HepG2 (cell line): ENCODE results near the gene GPRIN1. TPM values are rescaled to one million over a fixed set of nuclear protein-coding genes. Genes with fewer than 3 reads are reported as not detected.

Source experiments
- ATAC-seq: fragments of 200-7000 bp; cut with Tn5 transposase; 3 replicates; pipeline ENCODE4 v1.9.1; 2020; ENCODE audit warnings: mild to moderate bottlenecking, moderate library complexity
- BruUV-seq: library from RNA; stranded (reverse); fragments of 400-500 nt; replicated peaks from 2 replicates; lab custom pipeline; 2021; lab: Mats Ljungman, UMichigan
- CTCF ChIA-PET: fragments of 300-600 bp; formaldehyde crosslinking; extraction: SDS; loops from one replicate; lab custom pipeline; 2021; ENCODE audit warnings: low total read pairs, inconsistent platforms, low intra/inter-chr PET ratio; lab: Yijun Ruan, JAX
- POLR2A ChIA-PET: fragments of 350-600 bp; sonication (Branson Sonifier 250); formaldehyde crosslinking; loops from one replicate; lab custom pipeline; 2020; ENCODE audit warnings: antibody characterized with exemption, inconsistent platforms; lab: Yijun Ruan, JAX
- DNase-seq: peaks from one replicate; pipeline ENCODE4 v3.0.0-alpha.2; 2015; ENCODE audit warnings: low spot score
- FAIRE-seq: peaks from 3 replicates; lab custom pipeline; 2011; peaks lifted over from hg19 to GRCh38; lab: Jason Lieb, UNC
- H2AFZ ChIP-seq: one replicate; pipeline ENCODE4 v1.6.1; 2011; ENCODE audit warnings: low read length, inconsistent platforms
- H3K27ac ChIP-seq: fragments of 300-600 bp; 3 replicates; pipeline ENCODE4 v1.8.0; 2011; ENCODE audit warnings: mixed run types, mild to moderate bottlenecking, mixed read lengths, low read length, inconsistent platforms; ENCODE audit not compliant: insufficient read depth; ENCODE audit errors: extremely low read length
- H3K27me3 ChIP-seq, 2 experiments: fragments of 200-600 bp in 1 of 2; 2 replicates in 1 of 2; 3 replicates in 1 of 2; pipeline versions ENCODE4 v1.6.0 to v1.8.0; 2011; ENCODE audit warnings: low read length in 2 of 2, mild to moderate bottlenecking in 2 of 2, moderate library complexity in 2 of 2, inconsistent platforms in 1 of 2; ENCODE audit not compliant: insufficient read depth in 2 of 2, control insufficient read depth in 1 of 2
- H3K36me3 ChIP-seq, 2 experiments: fragments of 200-600 bp in 1 of 2; replicated peaks in 1 of 2; 2 replicates in 1 of 2; 3 replicates in 1 of 2; pipeline versions ENCODE4 v1.5.1 to v1.8.0; 2011; ENCODE audit warnings: low read length in 2 of 2, inconsistent platforms in 1 of 2; ENCODE audit not compliant: insufficient read depth in 2 of 2, control insufficient read depth in 1 of 2
- H3K4me1 ChIP-seq: 2 replicates; pipeline ENCODE4 v1.5.1; 2012; ENCODE audit warnings: low read length, inconsistent platforms; ENCODE audit not compliant: insufficient read depth
- H3K4me2 ChIP-seq: 2 replicates; pipeline ENCODE4 v1.6.0; 2011; ENCODE audit warnings: low read depth, low read length, inconsistent platforms
- H3K4me3 ChIP-seq, 3 experiments: fragments of 200-600 bp in 1 of 3; sonication (generic), shearing (Covaris generic) in 1 of 3; replicated peaks in 1 of 3; 2 replicates each; pipeline ENCODE4 v1.5.1; 2011 to 2016; ENCODE audit warnings: low read length in 3 of 3, inconsistent platforms in 2 of 3, low read depth in 2 of 3, mild to moderate bottlenecking in 2 of 3, control low read depth in 1 of 3, mixed read lengths in 1 of 3; ENCODE audit not compliant: insufficient read depth in 1 of 3
- H3K79me2 ChIP-seq: one replicate; pipeline ENCODE4 v1.6.1; 2011; ENCODE audit warnings: low read length, inconsistent platforms; ENCODE audit not compliant: insufficient read depth
- H3K9ac ChIP-seq: 2 replicates; pipeline ENCODE4 v1.6.0; 2011; ENCODE audit warnings: mild to moderate bottlenecking, low read depth, low read length, inconsistent platforms; ENCODE audit not compliant: insufficient read depth
- H3K9me3 ChIP-seq: 2 replicates; pipeline ENCODE4 v1.5.1; 2012; ENCODE audit warnings: mild to moderate bottlenecking, low read length
- H4K20me1 ChIP-seq: 2 replicates; pipeline ENCODE4 v1.6.0; 2011; ENCODE audit warnings: inconsistent platforms, mild to moderate bottlenecking, low read length, moderate library complexity; ENCODE audit not compliant: insufficient read depth
- ARHGAP35 ChIP-seq: sonication (generic); formaldehyde crosslinking; IDR thresholded peaks from 2 replicates; pipeline ENCODE4 v1.9.0; 2022; ENCODE audit warnings: mild to moderate bottlenecking, inconsistent platforms, moderate library complexity, missing genetic modification reagents, borderline replicate concordance
- HIC2 ChIP-seq: sonication (generic); formaldehyde crosslinking; IDR thresholded peaks from 2 replicates; pipeline ENCODE4 v1.9.0; 2022; ENCODE audit warnings: low read depth, missing genetic modification reagents
- HMG20A ChIP-seq: IDR thresholded peaks from 2 replicates; pipeline ENCODE4 v1.6.1; 2016; ENCODE audit warnings: borderline replicate concordance
- SP2 ChIP-seq: sonication (generic); formaldehyde crosslinking; IDR thresholded peaks from 2 replicates; pipeline ENCODE4 v1.5.1; 2020; ENCODE audit warnings: mild to moderate bottlenecking, missing genetic modification reagents
- THAP7 ChIP-seq: sonication (generic); formaldehyde crosslinking; IDR thresholded peaks from 2 replicates; pipeline ENCODE4 v1.8.1; 2023; ENCODE audit warnings: mild to moderate bottlenecking, missing genetic modification reagents
- ZFP91 ChIP-seq: sonication (generic); formaldehyde crosslinking; IDR thresholded peaks from 2 replicates; pipeline ENCODE4 v1.9.0; 2022; ENCODE audit warnings: missing genetic modification reagents, mild to moderate bottlenecking, borderline replicate concordance
- ZNF558 ChIP-seq: sonication (generic); formaldehyde crosslinking; IDR thresholded peaks from 2 replicates; pipeline ENCODE4 v1.9.0; 2022; ENCODE audit warnings: mild to moderate bottlenecking, missing genetic modification reagents, borderline replicate concordance
- WGBS: methylation state at CpG from one replicate; pipeline ENCODE4 v1.1.6; 2017; ENCODE audit warnings: low lambda C conversion rate; 5-methylcytosine and 5-hydroxymethylcytosine counted together
- in situ Hi-C: cut with HindIII; loops from 2 replicates; pipeline ENCODE4 v1.10.0; 2017; ENCODE audit warnings: low pct_unique_long_range_greater_than_20kb; ENCODE audit not compliant: extremely low pct_ligation_motif_present
- intact Hi-C: fragments of 100-400 bp; cut with micrococcal nuclease; formaldehyde crosslinking; loops from one replicate; pipeline ENCODE4 v1.10.0; 2022; ENCODE audit not compliant: unreplicated experiment
- polyA plus RNA-seq, 8 experiments: library from polyadenylated mRNA; depleted of rRNA in 3 of 8; stranded (reverse) in 7 of 8; unstranded in 1 of 8; fragments of >200 nt; fragmentation: Illumina TruSeq in 4 of 8; extraction: Trizol in 4 of 8; gene quantifications; 2 replicates each; pipeline versions ENCODE4 v1.2.1 to v1.2.3, GENCODE V29; 2011 to 2016; ENCODE audit warnings: low read depth in 4 of 8, missing spikeins in 1 of 8, mixed read lengths in 1 of 8; ENCODE audit not compliant: insufficient read depth in 1 of 8
- total RNA-seq, 5 experiments: library from RNA; depleted of rRNA; stranded (reverse); fragments of >200 nt; fragmentation: Illumina TruSeq; extraction: Trizol; gene quantifications; 2 replicates each; pipeline ENCODE4 v1.2.3, GENCODE V29; 2016; ENCODE audit warnings: low read depth in 1 of 5
- TF ChIP-seq, protein P1 (sequence below): sonication (generic); formaldehyde crosslinking; IDR thresholded peaks from 2 replicates; pipeline ENCODE4 v1.5.1; 2020; ENCODE audit warnings: mild to moderate bottlenecking, missing genetic modification reagents, moderate library complexity
- TF ChIP-seq, protein P2 (sequence below): sonication (generic); formaldehyde crosslinking; IDR thresholded peaks from 2 replicates; pipeline ENCODE4 v1.5.0; 2020; ENCODE audit warnings: mild to moderate bottlenecking, missing genetic modification reagents

Gene GPRIN1
- total and polyA plus RNA-seq, 2 of the 13 experiments (the other 11 are each of a cell fraction or from before 2014, with no cell fraction given): 0.32 to 2.0 TPM

- no peak for ATAC-seq
- FAIRE-seq: no peak
- Histone ChIP-seq H3K4me2 (no peak overlapping the region), H3K4me3 (no peak overlapping the region), H3K27ac (no peak overlapping the region), H4K20me1 (no peaks in the 10 kb centered on the region), H3K36me3 (peaks cover 1 to 5% of the 10 kb centered on the region in 2 experiments; a peak in 3 of 5 replicates), H3K4me1 (no peaks in the 10 kb centered on the region), H3K9ac (no peak overlapping the region), H2AFZ (no peak overlapping the region), H3K79me2 (no peaks in the 10 kb centered on the region), H3K27me3 (no peaks in the 10 kb centered on the region), H3K9me3 (no peaks in the 10 kb centered on the region)
- ChIA-PET CTCF (interaction anchor here (1.1 kb wide), 1 partner anchor 84 kb away, joined by 3 read pairs; no protein-coding TSS in a partner anchor), POLR2A (no interaction called here)
- in situ Hi-C loops: no loop called here
- intact Hi-C loops: no loop called here
- no peak for DNase-seq
- no peak for TF ChIP-seq THAP7
- 0 out of 2 replicates have a peak, but pooled peaks have one; percentile 5 for TF ChIP-seq ZFP91
- TF ChIP-seq HIC2: no peak
- TF ChIP-seq, protein P1, sequence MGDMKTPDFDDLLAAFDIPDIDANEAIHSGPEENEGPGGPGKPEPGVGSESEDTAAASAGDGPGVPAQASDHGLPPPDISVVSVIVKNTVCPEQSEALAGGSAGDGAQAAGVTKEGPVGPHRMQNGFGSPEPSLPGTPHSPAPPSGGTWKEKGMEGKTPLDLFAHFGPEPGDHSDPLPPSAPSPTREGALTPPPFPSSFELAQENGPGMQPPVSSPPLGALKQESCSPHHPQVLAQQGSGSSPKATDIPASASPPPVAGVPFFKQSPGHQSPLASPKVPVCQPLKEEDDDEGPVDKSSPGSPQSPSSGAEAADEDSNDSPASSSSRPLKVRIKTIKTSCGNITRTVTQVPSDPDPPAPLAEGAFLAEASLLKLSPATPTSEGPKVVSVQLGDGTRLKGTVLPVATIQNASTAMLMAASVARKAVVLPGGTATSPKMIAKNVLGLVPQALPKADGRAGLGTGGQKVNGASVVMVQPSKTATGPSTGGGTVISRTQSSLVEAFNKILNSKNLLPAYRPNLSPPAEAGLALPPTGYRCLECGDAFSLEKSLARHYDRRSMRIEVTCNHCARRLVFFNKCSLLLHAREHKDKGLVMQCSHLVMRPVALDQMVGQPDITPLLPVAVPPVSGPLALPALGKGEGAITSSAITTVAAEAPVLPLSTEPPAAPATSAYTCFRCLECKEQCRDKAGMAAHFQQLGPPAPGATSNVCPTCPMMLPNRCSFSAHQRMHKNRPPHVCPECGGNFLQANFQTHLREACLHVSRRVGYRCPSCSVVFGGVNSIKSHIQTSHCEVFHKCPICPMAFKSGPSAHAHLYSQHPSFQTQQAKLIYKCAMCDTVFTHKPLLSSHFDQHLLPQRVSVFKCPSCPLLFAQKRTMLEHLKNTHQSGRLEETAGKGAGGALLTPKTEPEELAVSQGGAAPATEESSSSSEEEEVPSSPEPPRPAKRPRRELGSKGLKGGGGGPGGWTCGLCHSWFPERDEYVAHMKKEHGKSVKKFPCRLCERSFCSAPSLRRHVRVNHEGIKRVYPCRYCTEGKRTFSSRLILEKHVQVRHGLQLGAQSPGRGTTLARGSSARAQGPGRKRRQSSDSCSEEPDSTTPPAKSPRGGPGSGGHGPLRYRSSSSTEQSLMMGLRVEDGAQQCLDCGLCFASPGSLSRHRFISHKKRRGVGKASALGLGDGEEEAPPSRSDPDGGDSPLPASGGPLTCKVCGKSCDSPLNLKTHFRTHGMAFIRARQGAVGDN: 0 out of 2 replicates have a peak, but pooled peaks have one; percentile 0
- TF ChIP-seq, protein P2, sequence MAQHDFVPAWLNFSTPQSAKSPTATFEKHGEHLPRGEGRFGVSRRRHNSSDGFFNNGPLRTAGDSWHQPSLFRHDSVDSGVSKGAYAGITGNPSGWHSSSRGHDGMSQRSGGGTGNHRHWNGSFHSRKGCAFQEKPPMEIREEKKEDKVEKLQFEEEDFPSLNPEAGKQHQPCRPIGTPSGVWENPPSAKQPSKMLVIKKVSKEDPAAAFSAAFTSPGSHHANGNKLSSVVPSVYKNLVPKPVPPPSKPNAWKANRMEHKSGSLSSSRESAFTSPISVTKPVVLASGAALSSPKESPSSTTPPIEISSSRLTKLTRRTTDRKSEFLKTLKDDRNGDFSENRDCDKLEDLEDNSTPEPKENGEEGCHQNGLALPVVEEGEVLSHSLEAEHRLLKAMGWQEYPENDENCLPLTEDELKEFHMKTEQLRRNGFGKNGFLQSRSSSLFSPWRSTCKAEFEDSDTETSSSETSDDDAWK: no peak
- TF ChIP-seq SP2 (CRISPR knock-in tag): no peak
- no peak for TF ChIP-seq HMG20A
- TF ChIP-seq ARHGAP35 (CRISPR knock-in tag): 0 out of 2 replicates have a peak, but pooled peaks have one; percentile 62
- TF ChIP-seq ZNF558 (CRISPR knock-in tag): no peak
- BruUV-seq: no TSS peak
- WGBS: 77% methylated on average over 5 of the region's 10 CpGs
Measured at GRCh38 chr5:176574297-176574591, 35.7 kb downstream of the GPRIN1 start.
